Stomach (tissue), 4 donors: Measurements from ENCODE around the gene PFKFB1.

Source experiments
- EP300 ChIP-seq: sonication (generic); formaldehyde crosslinking; IDR thresholded peaks from one replicate; pipeline ENCODE4 v1.6.1; 2017; ENCODE audit warnings: antibody characterized with exemption
- POLR2A ChIP-seq, 4 donors: fragments of 450-650 bp; IDR thresholded peaks; one replicate each; pipeline ENCODE4 v1.6.1; 2016; ENCODE audit warnings: antibody characterized with exemption in 4 of 4, control low read depth in 2 of 4, mild to moderate bottlenecking in 1 of 4, moderate library complexity in 1 of 4
- POLR2AphosphoS5 ChIP-seq, 3 donors: sonication (generic); formaldehyde crosslinking; IDR thresholded peaks; one replicate each; pipeline ENCODE4 v1.6.1; 2016; ENCODE audit warnings: antibody characterized with exemption in 3 of 3
- TF ChIP-seq, protein P1 (sequence below), 7 experiments: fragments of 450-650 bp in 4 of 7; fragments of 200-600 bp in 3 of 7; sonication (generic) in 3 of 7; IDR thresholded peaks; one replicate each; pipeline ENCODE4 v1.5.1; 2016 to 2019; ENCODE audit warnings: antibody characterized with exemption in 7 of 7, control low read depth in 2 of 7, mild to moderate bottlenecking in 1 of 7

DNA sequence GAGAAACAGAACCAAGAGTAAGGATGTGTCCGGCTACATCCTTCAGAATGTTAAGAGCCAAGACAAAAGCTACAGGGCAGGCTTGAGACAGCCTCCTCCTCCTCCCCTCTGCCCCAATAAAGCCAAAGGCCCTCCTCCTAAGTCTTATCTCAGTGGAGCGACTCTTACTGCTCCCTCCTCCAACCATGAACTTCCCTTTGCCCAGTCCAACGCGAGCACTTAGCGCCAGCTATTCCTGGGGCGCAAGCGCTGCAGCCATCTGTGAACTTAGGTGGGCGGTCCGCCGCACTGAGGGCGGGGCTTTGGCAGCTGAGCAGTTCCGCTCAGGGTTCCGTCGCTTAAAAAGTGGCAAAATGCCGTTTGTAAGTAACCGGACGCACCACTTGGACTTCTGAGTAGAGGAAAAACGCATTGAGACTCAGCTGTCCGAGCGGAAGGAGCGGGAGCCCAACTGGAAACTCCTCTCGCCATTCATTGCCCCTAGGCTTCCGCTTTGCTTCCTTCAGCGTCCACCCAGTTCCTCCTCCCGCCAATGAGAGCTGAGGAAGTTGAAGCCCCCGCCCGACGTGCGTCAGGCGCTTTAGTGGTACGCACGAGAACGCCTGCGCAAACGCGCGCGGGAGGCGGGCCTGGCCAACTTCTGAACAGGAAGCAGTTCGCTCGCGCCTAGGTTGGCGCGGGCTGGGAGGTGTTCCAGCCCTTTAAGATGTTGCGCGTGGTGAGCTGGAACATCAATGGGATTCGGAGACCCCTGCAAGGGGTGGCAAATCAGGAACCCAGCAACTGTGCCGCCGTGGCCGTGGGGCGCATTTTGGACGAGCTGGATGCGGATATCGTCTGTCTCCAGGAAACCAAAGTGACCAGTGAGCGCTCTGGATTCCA is 6.0 kb upstream of the PFKFB1 start, which contains the start of gene APEX2:
- TF ChIP-seq POLR2AphosphoS5 (IDR thresholded peaks at IDR 0.05) (peak; percentile 76 to 88 (median 87)), EP300 (no peak), POLR2A (IDR thresholded peaks at IDR 0.05) (peak in 2 of 4 donors; percentile 22 to 31)
- TF ChIP-seq, protein P1, sequence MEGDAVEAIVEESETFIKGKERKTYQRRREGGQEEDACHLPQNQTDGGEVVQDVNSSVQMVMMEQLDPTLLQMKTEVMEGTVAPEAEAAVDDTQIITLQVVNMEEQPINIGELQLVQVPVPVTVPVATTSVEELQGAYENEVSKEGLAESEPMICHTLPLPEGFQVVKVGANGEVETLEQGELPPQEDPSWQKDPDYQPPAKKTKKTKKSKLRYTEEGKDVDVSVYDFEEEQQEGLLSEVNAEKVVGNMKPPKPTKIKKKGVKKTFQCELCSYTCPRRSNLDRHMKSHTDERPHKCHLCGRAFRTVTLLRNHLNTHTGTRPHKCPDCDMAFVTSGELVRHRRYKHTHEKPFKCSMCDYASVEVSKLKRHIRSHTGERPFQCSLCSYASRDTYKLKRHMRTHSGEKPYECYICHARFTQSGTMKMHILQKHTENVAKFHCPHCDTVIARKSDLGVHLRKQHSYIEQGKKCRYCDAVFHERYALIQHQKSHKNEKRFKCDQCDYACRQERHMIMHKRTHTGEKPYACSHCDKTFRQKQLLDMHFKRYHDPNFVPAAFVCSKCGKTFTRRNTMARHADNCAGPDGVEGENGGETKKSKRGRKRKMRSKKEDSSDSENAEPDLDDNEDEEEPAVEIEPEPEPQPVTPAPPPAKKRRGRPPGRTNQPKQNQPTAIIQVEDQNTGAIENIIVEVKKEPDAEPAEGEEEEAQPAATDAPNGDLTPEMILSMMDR (IDR thresholded peaks at IDR 0.05) = no peak
